Measurements from ENCODE around the gene RIPK3.

DNA sequence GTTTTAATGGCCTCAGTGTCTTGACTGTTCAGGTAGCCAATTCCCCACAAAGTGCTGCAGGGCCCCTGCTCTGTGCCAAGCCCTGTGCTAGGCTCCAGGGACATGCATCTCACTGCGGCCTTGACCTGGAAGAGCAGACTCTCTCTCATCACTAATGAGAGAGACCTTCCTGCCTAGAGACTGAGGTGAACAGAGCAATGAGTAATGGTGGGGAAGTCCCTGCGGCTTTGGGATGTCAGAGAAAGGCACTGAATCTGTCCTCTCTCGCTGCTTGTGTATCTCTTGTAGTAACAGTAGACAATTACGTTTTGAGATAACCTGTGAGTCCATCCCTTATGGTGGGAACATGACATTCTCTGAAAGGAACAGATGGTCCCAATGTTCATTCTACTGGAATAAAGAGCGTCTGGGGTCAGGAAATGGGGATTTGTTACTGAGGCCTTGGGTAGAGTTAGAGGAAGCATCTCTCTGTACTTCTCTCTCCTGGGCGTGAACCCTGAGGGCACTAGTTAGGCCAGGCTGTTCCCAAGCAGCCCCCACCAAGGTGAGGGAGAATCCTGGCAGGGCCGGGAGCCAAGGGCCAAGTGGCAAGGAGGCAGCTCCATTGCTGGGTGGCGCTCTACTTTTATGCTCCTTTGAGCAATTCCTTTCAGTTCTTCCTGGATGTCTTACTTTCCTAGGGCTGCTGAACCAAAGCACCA is 41.7 kb upstream of the RIPK3 start:
- TF ChIP-seq RARB (CRISPR knock-in tag; IDR thresholded peaks at IDR 0.05) (no peak), RFX5 (IDR thresholded peaks at IDR 0.05) (no peak), ZFP36 (IDR thresholded peaks at IDR 0.05; ENCODE audit: borderline replicate concordance, partially characterized antibody) (no peak), CBX8 (IDR thresholded peaks at IDR 0.05) (no peak), CTCF (IDR thresholded peaks at IDR 0.05) (no peak), SMC3 (IDR thresholded peaks at IDR 0.05) (no peak), JUN (IDR thresholded peaks at IDR 0.05) (no peak), EHMT2 (IDR thresholded peaks at IDR 0.05; ENCODE audit: low read depth) (no peak), TP53 (CRISPR knock-in tag; IDR thresholded peaks at IDR 0.05) (no peak), POLR2A (IDR thresholded peaks at IDR 0.05; ENCODE audit: low read length) (no peak), ESRRA (IDR thresholded peaks at IDR 0.05; ENCODE audit: borderline replicate concordance, low read length) (no peak), NR3C1 (IDR thresholded peaks at IDR 0.05) (no peak)
